ENCODE measurements around the gene SLF1. TPM values are rescaled to one million over a fixed set of nuclear protein-coding genes. Genes with fewer than 3 reads are reported as not detected.

SLF1 gene
- polyA plus RNA-seq, 3 donors, result 1.1 to 2.7 (median 2.0) TPM

DNA sequence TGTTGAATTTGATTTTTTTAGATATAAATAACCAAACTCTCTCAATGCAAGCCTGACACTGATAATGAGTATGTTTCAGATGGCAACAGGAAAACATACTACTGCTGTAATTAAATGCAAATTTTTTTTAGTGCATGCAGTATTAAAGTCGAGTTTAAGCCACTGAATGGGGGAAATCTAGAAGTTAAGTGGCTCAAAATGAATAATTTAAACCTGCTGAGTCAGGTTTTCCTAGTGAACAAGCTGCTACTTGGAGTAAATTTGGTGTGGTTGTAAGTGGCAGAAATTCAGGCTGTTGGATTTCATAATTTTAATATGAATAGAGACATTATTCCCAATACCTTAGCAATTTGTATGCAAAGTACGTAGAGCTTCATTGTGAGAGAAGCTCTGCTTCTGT, 121.8 kb downstream of the SLF1 start:
- TF ChIP-seq, protein P1, sequence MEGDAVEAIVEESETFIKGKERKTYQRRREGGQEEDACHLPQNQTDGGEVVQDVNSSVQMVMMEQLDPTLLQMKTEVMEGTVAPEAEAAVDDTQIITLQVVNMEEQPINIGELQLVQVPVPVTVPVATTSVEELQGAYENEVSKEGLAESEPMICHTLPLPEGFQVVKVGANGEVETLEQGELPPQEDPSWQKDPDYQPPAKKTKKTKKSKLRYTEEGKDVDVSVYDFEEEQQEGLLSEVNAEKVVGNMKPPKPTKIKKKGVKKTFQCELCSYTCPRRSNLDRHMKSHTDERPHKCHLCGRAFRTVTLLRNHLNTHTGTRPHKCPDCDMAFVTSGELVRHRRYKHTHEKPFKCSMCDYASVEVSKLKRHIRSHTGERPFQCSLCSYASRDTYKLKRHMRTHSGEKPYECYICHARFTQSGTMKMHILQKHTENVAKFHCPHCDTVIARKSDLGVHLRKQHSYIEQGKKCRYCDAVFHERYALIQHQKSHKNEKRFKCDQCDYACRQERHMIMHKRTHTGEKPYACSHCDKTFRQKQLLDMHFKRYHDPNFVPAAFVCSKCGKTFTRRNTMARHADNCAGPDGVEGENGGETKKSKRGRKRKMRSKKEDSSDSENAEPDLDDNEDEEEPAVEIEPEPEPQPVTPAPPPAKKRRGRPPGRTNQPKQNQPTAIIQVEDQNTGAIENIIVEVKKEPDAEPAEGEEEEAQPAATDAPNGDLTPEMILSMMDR (IDR thresholded peaks at IDR 0.05), result no peak
- H3K9me3 Mint-ChIP-seq, result no peaks in the 10 kb centered on the region
- H3K4me3 Mint-ChIP-seq, result no peak overlapping the region
- Histone ChIP-seq H3K4me1 (ENCODE audit: control insufficient read depth in 1 of 2, insufficient read depth in 2 of 2, low read length in 2 of 2) (no peaks in the 10 kb centered on the region), H3K9me3 (replicated peaks in 1 of 2; ENCODE audit: control insufficient read depth in 1 of 2, insufficient read depth in 1 of 2, low read length in 2 of 2) (no peaks in the 10 kb centered on the region), H3K27me3 (ENCODE audit: control insufficient read depth in 2 of 2, insufficient read depth in 2 of 2, low read length in 2 of 2) (no peaks in the 10 kb centered on the region), H3K27ac (ENCODE audit: low read depth in 1 of 2, low read length in 2 of 2) (no peak overlapping the region), H4K20me1 (ENCODE audit: insufficient read depth, low read length) (no peaks in the 10 kb centered on the region), H3K4me3 (replicated peaks in 1 of 3; ENCODE audit: low read depth in 2 of 3, low read length in 3 of 3) (no peak overlapping the region), H3K4me2 (replicated peaks; ENCODE audit: extremely low read depth, low read length, poor library complexity, severe bottlenecking) (no peak overlapping the region), H2AFZ (ENCODE audit: insufficient read depth, low read depth, low read length, poor library complexity, severe bottlenecking) (no peak overlapping the region), H3K79me2 (ENCODE audit: insufficient read depth, low read length) (no peaks in the 10 kb centered on the region), H3K9ac (ENCODE audit: insufficient read depth, low read length, poor library complexity, severe bottlenecking) (no peak overlapping the region), H3K36me3 (replicated peaks in 1 of 2; ENCODE audit: control insufficient read depth in 1 of 2, insufficient read depth in 2 of 2, low read length in 2 of 2) (peaks cover 2 to 21% of the 10 kb centered on the region in 2 donors)
- 92% methylated on average over 2 of the region's 2 CpGs for WGBS (ENCODE audit: insufficient coverage)
- peaks cover 26 to 29% of the 10 kb centered on the region in 2 donors for H3K36me3 Mint-ChIP-seq
- H3K27me3 Mint-ChIP-seq (ENCODE audit: low read depth in 3 of 3), result peaks cover 0 to 3% (median 0%) of the 10 kb centered on the region in 3 donors
- peaks cover 2% of the 10 kb centered on the region for H3K4me1 Mint-ChIP-seq
- no peak for DNase-seq
- H3K27ac Mint-ChIP-seq, result no peak overlapping the region
- intact Hi-C loops (cut with micrococcal nuclease), result no loop called here

DNA sequence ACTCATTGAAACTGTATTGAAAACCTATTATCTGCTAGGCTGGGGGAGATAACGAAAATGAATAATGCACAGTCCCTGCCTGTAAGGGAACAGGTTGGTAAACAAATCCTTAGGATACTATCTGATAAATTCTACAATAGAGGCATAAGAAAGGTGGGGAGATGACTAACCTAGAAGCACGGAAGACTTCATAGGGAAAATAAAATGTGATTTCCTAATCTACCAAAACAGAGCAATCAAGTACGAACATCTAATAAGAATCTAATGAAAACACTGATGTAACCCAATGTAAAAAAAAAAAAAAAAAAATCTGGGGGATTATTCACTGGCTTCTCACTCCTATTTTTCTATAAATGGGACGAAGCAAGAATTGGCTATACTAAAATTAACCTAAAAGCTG, 124.4 kb downstream of the SLF1 start:
- Histone ChIP-seq H4K20me1 (ENCODE audit: insufficient read depth, low read length) (peaks cover 7% of the 10 kb centered on the region), H3K36me3 (replicated peaks in 1 of 2; ENCODE audit: control insufficient read depth in 1 of 2, insufficient read depth in 2 of 2, low read length in 2 of 2) (peaks cover 2 to 24% of the 10 kb centered on the region in 2 donors), H3K27me3 (ENCODE audit: control insufficient read depth in 2 of 2, insufficient read depth in 2 of 2, low read length in 2 of 2) (no peaks in the 10 kb centered on the region), H3K9ac (ENCODE audit: insufficient read depth, low read length, poor library complexity, severe bottlenecking) (no peak overlapping the region), H3K27ac (ENCODE audit: low read depth in 1 of 2, low read length in 2 of 2) (no peak overlapping the region), H3K79me2 (ENCODE audit: insufficient read depth, low read length) (no peaks in the 10 kb centered on the region), H3K4me2 (replicated peaks; ENCODE audit: extremely low read depth, low read length, poor library complexity, severe bottlenecking) (no peak overlapping the region), H2AFZ (ENCODE audit: insufficient read depth, low read depth, low read length, poor library complexity, severe bottlenecking) (no peak overlapping the region), H3K4me1 (ENCODE audit: control insufficient read depth in 1 of 2, insufficient read depth in 2 of 2, low read length in 2 of 2) (peaks cover 6 to 7% of the 10 kb centered on the region in 2 donors), H3K9me3 (replicated peaks in 1 of 2; ENCODE audit: control insufficient read depth in 1 of 2, insufficient read depth in 1 of 2, low read length in 2 of 2) (no peaks in the 10 kb centered on the region), H3K4me3 (replicated peaks in 1 of 3; ENCODE audit: low read depth in 2 of 3, low read length in 3 of 3) (no peak overlapping the region)
- Mint-ChIP-seq H3K4me1 (peaks cover 11% of the 10 kb centered on the region), H3K27ac (no peak overlapping the region), H3K36me3 (peaks cover 28 to 34% of the 10 kb centered on the region in 2 donors), H3K9me3 (peaks cover 0 to 1% (median 0%) of the 10 kb centered on the region in 7 donors), H3K4me3 (no peak overlapping the region), H3K27me3 (ENCODE audit: low read depth in 3 of 3) (peaks cover 0 to 3% (median 0%) of the 10 kb centered on the region in 3 donors)
- DNase-seq, result no peak
- no CpG with 5 or more reads among the region's 4 CpGs for WGBS (ENCODE audit: insufficient coverage)
- TF ChIP-seq, protein P1 (IDR thresholded peaks at IDR 0.05), result no peak
- intact Hi-C loops (cut with micrococcal nuclease), result no loop called here
